ENCODE measurements around the gene LGALS3BP. TPM values are rescaled to one million over a fixed set of nuclear protein-coding genes. Genes with fewer than 3 reads are reported as not detected.
"Not testable (repeated sequence)": the region's sequence is repeated elsewhere in the genome, so short reads cannot be mapped to it uniquely, and the experiment has no call there.

Gene LGALS3BP, protein sequence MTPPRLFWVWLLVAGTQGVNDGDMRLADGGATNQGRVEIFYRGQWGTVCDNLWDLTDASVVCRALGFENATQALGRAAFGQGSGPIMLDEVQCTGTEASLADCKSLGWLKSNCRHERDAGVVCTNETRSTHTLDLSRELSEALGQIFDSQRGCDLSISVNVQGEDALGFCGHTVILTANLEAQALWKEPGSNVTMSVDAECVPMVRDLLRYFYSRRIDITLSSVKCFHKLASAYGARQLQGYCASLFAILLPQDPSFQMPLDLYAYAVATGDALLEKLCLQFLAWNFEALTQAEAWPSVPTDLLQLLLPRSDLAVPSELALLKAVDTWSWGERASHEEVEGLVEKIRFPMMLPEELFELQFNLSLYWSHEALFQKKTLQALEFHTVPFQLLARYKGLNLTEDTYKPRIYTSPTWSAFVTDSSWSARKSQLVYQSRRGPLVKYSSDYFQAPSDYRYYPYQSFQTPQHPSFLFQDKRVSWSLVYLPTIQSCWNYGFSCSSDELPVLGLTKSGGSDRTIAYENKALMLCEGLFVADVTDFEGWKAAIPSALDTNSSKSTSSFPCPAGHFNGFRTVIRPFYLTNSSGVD
- polyA plus RNA-seq (2012; ENCODE audit: insufficient read depth, insufficient read length): 0.66 TPM

DNA sequence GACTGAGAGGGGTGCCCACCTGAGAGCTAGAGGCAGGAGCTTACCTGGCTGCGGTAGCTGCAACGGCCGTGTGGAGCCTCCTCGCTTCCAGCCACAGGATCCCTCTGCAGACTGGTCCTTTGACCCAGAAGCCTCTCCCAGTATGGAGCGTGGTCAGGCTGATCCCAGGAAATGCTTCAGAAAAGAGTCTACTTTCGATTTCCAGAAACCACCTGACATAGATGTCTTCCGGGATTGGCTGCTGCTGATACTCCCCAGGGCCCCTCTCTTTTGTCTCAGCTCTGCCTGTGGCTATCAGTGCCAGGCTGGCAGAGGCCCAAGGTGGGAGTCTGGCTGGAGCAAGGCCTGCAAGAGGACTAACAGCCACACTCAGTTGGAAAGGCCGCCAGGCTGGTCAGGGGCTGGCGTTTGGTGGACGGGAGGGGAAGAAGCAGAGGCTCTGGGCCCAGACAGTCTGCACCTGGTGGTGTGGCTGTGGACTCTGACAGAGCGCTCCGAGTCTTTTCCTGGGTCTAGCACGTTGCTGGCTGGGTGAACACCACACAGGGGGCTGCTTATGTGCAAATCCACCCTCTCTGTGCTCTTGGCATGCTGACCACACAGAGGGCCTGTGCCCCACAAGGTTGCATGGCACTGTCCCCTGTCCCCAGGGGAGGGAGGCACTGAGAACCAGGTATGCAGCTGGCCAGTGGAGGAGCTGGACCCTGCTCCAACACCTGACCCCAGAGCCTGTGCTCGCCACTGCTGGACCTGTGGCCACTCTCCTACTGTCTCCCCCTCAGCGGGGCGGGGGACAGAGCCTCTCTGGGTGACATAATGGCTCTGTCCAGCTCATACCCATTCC lies at the start of gene LGALS3BP:
LGALS3BP (minus strand) TSS at position 144 of the 844 bp plus-strand sequence. CDS start 2,732 bp downstream, outside the sequence.
- peak within 1 kb of the TSS; percentile 73 for H3K4me3 ChIP-seq (ENCODE audit: low read length)
- DNase-seq (ENCODE audit: low read depth, low spot score): peak; percentile 62

DNA sequence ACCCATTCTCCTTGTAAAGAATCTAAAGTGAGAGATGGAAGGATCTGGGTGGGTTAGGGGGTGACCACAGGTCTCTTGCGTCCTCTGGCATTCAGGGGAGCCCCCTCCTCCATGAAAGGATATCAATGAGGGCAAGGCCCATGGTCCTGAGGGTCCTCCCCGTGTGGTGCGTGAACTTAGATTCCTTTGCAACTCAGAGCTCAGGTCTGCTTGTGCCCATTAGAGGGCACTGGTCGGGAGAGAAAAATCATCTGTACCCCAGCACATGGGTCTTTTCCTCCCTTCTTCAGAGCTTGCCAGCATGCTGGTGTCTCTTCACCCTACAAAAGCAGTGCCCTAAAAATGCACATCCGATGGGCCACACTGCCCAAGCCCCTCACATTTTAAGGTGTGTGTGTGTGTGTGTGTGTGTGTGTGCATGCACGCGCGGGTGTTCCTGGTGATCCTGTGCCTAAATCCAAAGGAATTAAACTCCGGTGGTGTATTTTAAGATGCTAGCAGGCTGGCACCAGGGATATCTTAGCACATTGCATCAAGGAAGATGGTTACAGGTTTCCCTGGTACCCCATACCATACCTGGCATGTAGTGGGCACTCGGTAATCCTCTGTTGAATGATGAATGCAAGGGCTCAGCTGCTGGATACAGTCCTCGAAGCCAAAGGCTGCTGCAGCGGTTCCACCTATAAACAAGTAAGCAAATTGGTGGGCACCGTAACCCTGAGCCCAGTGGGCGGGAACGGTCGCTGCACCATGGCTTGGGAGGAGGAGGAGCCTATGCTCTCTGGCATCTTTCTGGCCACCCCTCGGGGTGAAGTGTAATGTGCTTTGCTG lies 49.0 kb upstream of the LGALS3BP start:
- DNase-seq (ENCODE audit: low read depth, low spot score): no peak
- H3K4me3 ChIP-seq (ENCODE audit: low read length): no peak overlapping the region

DNA sequence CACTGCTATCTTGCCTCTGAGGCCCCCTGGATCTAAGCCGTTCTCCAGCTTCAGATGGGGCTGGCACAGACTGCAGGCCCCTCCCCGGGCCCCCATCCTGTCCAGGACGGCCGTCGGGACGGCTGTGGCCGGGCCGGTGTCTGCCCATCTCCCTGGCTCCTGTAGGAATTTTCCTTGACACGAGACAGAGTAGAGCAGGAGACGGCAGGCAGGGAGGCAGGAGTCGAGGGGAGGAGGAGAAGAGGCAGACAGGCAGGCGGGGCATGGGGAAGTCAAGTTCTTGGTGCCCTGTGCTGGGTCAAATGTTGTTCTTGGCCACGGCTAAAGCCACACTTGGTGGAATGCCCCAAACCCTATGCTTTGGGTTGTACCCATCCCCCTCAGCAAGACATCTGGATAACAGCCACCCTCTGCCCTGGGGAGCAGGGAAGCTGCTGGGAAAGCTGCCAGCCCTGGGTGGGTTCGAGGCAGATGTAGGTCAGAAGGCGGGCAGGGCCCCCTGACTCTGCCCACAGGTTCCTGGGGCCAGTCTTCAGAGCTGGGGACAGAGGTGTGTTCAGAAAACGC lies 48.3 kb upstream of the LGALS3BP start:
- no peak overlapping the region for H3K4me3 ChIP-seq (ENCODE audit: low read length)
- no peak for DNase-seq (ENCODE audit: low read depth, low spot score)

DNA sequence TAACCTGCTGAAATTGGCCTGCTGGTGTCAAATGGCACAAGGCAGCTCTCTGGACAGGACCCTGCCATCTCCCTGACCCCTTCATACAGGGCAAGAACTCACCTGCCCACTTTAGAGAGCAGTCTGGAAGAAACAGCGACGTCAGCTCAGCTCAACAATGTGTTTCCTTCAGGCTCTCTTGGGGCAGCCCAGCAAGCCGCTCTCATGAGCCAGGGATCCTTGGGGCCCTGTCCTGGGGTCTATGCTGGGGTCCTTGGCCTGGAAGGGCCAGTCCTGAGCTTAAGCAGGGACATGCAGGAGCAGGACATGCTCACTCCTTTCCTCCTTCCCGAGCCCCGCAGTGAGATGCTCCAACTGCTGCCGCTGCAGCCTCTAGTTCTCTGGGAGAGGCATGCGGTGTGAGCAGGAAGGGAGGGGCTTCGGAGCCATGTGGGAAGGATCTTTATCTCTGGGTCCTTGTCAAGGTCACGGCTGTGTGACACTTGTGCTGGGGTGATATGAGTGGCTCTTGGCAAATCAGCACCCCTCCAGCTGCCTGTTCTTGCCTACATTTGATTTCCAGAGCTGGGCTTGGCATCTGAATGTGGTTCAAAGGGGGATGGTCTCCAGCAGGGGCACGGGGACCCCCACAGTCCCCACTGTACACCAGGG lies 47.7 kb upstream of the LGALS3BP start:
- no peak overlapping the region for H3K4me3 ChIP-seq (ENCODE audit: low read length)
- DNase-seq (ENCODE audit: low read depth, low spot score): no peak

DNA sequence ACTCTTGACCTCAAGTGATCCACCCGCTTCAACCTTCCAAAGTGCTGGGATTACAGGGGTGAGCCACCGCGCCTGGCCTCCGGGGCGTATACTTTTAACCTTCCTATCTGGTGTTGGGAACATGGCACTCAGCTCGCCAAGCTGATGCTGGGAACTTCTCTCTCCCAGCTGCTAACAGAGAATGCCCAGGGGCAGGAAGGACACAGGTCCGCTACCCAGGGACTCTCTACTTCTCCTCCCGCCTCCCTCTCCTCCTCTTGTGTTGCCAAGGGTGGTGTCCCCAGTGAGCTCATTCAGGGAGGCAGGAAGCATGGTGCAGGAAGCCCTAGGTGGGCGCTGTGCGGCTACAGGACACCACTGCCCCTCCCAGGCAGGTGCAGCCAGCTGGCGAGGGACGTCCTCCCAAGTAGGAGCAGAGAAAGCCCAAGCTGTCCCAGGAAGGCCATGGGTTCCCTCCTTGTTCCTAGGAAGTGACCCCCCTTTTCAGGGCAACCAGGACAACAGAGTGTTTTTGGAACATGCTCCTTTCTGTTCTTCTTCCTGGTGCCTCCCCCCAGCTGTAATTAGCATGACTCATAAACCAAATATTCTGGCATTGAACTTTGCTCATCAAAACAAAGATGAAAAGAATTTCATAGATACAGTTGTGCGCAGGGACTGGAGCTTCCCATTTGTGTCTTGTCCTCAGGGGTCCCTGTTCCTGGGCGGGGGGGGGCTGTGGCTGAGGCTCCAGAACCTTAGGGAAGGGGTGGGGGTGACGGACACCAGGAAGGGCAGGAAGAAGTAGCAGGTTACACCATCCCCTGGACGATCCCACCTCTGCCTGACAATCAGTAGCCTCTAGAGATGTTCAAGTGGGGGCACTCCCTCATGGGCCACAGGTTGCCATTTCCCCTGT lies 46.9 kb upstream of the LGALS3BP start:
- H3K4me3 ChIP-seq (ENCODE audit: low read length): no peak overlapping the region
- DNase-seq (ENCODE audit: low read depth, low spot score): no peak

DNA sequence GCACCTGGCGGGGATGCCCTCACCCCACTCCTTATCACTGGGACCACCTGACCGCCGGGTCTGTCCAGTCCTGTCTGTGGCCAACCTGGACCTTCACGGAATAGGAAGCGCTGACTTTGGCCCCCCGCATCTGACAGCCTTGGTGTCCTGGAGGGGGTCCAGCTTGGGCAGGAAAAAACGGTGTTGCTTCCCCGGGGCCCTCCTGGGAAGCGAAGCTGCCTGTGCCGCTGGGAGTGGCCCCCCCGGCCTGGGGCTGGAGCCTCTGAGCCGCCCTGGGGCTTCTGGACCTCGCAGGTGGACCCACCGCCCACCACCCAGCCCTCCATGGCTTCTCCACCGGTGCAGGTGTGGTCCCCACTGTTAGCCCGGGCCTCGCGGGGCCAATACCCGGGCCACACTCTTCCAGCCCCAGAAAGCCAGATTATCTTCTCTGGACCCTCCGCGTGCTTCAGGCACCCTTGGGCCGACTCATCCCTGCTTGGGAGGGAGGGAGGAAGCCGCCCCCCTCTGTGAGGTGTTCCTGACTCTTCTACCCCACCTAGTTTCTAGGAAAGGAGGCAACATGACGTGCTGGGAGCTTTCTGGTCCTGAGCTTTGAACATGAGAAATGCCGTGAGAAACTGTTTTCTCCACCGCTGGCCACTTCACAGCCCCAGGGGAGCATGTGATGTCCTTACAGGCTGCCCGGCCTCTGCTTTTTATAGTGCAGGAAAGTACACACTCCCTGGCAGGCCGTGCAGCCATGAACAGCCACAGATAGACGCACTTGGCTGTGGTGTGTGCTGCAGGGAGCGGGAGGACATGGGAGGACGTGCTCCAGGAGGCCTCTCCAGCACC lies 45.4 kb upstream of the LGALS3BP start:
- no peak for DNase-seq (ENCODE audit: low read depth, low spot score)

DNA sequence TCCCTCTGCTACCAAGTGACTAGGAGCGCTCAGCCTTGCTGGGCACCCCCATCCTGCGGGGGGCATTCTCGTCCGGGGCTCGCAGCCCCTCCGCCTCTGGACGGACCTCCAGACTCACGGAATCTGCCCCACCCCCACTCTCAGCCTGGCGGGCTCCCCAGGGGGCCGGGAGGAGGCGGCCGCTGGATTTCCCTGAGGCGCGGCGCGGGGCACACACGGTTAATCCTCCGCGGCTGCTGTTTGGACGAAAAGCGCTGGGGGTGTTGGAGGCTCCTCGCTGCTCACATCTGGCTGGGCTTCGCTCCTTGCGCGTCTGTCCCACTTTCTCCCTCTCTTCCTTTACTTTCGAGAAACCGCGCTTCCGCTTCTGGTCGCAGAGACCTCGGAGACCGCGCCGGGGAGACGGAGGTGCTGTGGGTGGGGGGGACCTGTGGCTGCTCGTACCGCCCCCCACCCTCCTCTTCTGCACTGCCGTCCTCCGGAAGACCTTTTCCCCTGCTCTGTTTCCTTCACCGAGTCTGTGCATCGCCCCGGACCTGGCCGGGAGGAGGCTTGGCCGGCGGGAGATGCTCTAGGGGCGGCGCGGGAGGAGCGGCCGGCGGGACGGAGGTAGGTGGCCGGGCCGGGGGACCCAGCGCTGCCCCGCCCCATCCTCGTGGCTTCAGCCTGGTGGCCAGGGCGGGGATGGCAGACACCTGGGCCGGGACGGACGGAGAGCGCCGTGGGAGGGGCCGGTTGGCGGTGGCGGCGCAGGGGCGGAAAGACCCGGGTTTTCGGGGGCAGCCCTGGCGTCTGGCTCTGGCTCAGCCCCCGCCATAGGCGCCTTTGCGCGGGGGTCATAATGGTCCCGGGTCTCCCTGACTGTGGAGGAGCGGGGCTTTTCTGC lies 44.4 kb upstream of the LGALS3BP start, which contains the start of gene C1QTNF1:
C1QTNF1 (plus strand) TSS at position 284 of the 886 bp plus-strand sequence. CDS start 19,800 bp downstream, outside the sequence.
- peak within 1 kb of the TSS; percentile 53 for H3K4me3 ChIP-seq (ENCODE audit: low read length)
- DNase-seq (ENCODE audit: low read depth, low spot score): peak; percentile 65

More for the DNA sequence above, 45.4 kb upstream of the LGALS3BP start:
- H3K4me3 ChIP-seq (ENCODE audit: low read length): peak overlapping the region; percentile 53

DNA sequence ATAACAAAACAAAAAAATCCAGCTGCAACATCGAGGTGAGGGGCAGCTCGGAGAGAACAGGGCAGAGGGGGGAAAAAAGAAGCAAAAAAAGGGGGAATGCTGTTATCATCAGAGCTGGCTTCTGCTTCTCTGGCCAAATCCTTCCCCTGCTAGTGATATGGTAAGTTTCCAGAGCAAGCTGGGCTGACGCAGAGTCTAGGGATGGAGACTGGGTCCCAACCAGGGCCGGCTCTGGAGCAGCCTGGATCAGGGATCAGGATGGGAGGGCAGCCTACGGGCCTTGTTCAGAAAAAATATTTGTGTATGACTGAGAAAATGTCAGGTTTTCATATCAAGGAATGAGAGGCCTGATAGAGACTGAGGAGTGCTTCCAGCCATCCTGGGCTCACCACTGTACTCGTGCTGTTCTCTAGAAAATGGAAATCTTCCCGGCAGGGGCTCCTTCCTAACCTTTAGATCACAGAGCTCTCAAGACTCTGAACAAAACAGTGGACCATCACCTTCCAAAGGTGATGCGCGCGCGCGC lies 43.5 kb upstream of the LGALS3BP start:
- H3K4me3 ChIP-seq (ENCODE audit: low read length): no peak overlapping the region
- no peak for DNase-seq (ENCODE audit: low read depth, low spot score)

DNA sequence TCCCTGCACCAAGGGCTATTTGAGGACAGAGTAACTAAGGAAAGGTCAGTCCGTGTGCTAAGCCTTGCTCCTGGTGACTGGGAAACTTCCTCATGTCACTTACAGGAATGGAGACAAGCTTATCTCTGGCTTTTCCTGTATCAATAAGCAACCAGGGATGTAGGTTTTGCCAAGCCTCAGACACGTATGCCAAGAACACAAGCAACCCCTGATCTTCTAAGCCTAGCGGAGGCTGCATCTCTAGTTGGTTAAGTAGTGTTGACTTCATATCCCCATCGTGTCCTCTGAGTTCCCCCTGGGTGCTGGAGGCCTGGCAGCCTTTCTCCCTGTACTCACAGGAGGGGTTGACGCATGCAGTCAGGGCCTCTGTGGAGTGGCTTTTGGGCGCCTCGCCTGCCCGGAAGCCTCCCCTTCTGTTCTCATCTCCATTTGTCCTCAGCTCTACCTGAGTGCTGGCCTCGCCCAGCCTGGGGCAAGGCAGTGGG lies 42.8 kb upstream of the LGALS3BP start:
- DNase-seq (ENCODE audit: low read depth, low spot score): no peak
- no peak overlapping the region for H3K4me3 ChIP-seq (ENCODE audit: low read length)

DNA sequence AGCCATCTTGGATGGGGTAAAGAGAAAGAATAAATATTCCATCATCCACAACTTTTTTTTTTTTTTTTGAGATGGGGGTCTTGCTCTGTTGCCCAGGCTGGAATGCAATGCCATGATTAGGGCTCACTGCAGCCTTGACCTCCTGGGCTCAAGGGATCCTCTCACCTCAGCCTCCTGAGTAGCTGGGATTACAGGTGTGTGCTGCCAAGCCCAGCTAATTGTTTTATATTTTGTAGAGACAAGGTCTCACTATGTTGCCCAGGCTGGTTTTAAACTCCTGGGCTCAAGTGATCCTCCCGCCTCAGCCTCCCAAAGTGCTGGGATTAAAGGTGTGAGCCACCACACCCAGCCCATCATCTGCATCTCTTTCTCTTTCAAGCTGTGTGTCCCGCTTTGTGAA lies 42.2 kb upstream of the LGALS3BP start:
- not testable (repeated sequence) for H3K4me3 ChIP-seq (ENCODE audit: low read length); DNase-seq (ENCODE audit: low read depth, low spot score)

DNA sequence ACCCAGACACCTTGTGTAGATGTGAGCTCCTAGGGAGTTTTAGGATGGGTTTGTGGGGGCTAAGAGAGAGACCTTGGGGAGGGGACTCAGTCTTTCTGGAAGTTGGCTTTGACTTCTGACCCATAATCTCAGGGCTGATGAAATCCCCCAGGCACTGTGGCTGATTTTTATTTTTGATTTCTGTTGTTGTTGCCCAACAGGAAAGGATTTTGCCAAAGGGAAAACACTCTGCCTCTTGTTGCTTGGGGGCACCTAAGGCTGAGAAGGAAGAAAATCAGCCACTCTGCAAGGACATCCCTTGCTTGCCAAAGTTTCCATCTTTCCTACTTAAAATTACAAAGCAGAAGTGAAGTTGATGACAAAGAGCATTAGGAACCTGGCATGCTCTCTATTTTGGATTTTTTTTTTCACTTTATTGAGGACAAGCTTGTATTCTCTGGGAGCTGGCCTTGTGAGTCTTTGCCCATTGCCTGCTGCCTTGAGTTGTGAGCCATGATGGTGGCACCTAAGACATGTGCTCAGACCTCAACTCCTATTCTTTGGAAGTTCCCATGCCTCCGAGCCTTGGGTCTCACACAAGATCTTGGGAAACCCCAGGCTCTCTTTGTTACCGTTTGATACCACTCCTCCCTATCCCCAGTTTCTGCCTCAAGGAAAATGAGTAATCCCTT lies 41.0 kb upstream of the LGALS3BP start:
- DNase-seq (ENCODE audit: low read depth, low spot score): no peak

DNA sequence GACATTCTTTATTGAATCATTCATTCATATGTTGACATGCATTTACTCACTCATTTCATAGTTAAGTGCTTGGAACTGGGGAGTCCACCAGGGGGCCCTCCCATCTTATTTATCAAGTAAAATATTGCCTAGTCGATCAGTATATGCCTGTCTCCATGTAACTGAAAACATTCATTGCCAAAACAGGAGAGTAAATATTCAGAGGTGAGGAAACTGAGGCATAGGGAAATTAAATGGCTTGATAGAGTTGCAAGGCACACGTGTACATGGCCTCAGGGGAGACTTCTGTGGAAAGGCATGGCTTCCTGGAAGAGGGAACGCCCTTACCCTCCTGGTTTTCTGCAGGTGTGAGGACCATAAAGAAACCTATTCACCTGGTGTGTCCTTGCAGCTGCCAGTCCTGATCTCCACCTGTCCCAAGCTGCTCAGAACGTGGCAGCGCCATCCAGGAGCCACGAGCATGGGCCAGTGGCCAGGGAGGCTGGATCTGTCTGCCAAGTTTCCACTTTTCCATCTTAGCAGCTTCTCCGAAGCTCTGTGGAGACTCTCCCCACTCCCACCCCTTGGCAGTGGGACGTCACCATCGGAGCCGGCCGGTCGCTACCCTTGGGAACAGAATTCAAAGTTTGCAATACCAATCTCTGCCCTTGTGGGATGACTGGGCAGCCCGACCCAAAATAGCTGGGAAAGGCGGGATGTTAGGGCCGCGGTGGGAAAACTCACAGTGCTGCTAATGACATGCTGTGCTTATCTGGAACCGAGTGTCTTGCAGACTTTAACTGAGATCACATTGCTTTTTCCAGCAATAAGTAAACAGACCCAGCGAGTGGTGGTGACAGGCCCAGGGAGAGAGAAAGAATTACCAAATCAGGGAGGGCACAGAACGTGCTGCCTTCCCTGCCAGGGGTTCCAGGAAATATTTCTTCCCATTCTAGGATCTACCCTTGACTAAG lies 40.2 kb upstream of the LGALS3BP start:
- no peak overlapping the region for H3K4me3 ChIP-seq (ENCODE audit: low read length)
- peak; percentile 67 for DNase-seq (ENCODE audit: low read depth, low spot score)

More for the DNA sequence above, 41.0 kb upstream of the LGALS3BP start:
- H3K4me3 ChIP-seq (ENCODE audit: low read length): no peak overlapping the region

DNA sequence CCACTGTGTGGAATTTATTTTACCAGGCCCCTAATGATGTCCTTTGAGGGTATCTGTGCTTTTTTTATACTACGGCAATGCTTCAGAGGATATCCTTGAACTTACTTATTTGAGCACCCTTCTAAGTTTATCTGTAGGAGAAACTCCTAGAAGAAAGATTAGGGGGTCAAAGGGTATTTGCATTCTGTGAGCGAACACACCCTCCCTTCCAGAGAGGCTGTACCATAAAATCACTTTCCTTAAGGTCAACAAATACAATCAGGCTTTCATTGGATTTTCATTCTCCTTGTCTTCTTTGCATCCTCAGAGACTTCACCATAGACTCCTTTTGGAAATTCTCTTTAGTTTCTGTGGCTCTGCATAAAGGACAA lies 39.5 kb upstream of the LGALS3BP start:
- DNase-seq (ENCODE audit: low read depth, low spot score): no peak

More for the DNA sequence above, 39.5 kb upstream of the LGALS3BP start:
- H3K4me3 ChIP-seq (ENCODE audit: low read length): no peak overlapping the region

Data from Jurkat, Clone E6-1 (cell line).